ENCODE results near the gene C11orf91.

C11orf91 gene

GRCh38 chr11:33651990-33652389 lies 48.6 kb downstream of the C11orf91 start:
- TF ChIP-seq, protein P1, sequence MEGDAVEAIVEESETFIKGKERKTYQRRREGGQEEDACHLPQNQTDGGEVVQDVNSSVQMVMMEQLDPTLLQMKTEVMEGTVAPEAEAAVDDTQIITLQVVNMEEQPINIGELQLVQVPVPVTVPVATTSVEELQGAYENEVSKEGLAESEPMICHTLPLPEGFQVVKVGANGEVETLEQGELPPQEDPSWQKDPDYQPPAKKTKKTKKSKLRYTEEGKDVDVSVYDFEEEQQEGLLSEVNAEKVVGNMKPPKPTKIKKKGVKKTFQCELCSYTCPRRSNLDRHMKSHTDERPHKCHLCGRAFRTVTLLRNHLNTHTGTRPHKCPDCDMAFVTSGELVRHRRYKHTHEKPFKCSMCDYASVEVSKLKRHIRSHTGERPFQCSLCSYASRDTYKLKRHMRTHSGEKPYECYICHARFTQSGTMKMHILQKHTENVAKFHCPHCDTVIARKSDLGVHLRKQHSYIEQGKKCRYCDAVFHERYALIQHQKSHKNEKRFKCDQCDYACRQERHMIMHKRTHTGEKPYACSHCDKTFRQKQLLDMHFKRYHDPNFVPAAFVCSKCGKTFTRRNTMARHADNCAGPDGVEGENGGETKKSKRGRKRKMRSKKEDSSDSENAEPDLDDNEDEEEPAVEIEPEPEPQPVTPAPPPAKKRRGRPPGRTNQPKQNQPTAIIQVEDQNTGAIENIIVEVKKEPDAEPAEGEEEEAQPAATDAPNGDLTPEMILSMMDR (IDR thresholded peaks at IDR 0.05; ENCODE audit: extremely low read depth, missing control alignments) = no peak
- DNase-seq (ENCODE audit: low spot score) = no peak

GRCh38 chr11:33651555-33651954 lies 49.1 kb downstream of the C11orf91 start:
- DNase-seq (ENCODE audit: low spot score) = no peak
- TF ChIP-seq, protein P1 (IDR thresholded peaks at IDR 0.05; ENCODE audit: extremely low read depth, missing control alignments) = no peak

- TF ChIP-seq, protein P1 (IDR thresholded peaks at IDR 0.05; ENCODE audit: extremely low read depth, missing control alignments) = no peak
- DNase-seq (ENCODE audit: low spot score) = no peak
Observed at GRCh38 chr11:33649944-33650343, 50.7 kb downstream of the C11orf91 start.

All from GM20000 (cell line).